ENCODE results near the gene SPCS2. TPM values are rescaled to one million over a fixed set of nuclear protein-coding genes. Genes with fewer than 3 reads are reported as not detected.
A peak's percentile ranks its signal among the peaks of the same experiment; 100 is the strongest.

Gene SPCS2
- total RNA-seq, 1 experiment from 2014 or later, result 175 TPM

GRCh38 chr11:75024764-75025211, 75.7 kb downstream of the SPCS2 start:
- no peaks in the 10 kb centered on the region for H4K20me1 ChIP-seq (ENCODE audit: insufficient read depth)
- ChIA-PET CTCF (no interaction called here), POLR2A (ENCODE audit: unreplicated experiment) (interaction anchor here (0.6 kb wide), 1 partner anchor 35 kb away, joined by 3 read pairs; no protein-coding TSS in a partner anchor)
- no peaks in the 10 kb centered on the region for H3K9me2 ChIP-seq (ENCODE audit: insufficient read depth)
- H3F3A ChIP-seq (ENCODE audit: insufficient read depth, low read depth), result no peaks in the 10 kb centered on the region
- TF ChIP-seq CTCF (conservative IDR thresholded peaks at IDR 0.05), result no peak
- no peak for DNase-seq
- BruUV-seq (replicated peaks), result no TSS peak
- H3K9me3 ChIP-seq (ENCODE audit: insufficient read depth, low read depth), result no peaks in the 10 kb centered on the region; the same call in 1 of the 2 replicates
- H2AFZ ChIP-seq, result no peak overlapping the region
- intact Hi-C loops (cut with micrococcal nuclease; ENCODE audit: unreplicated experiment), result loop anchor here (5.0 kb wide), 1 partner anchor 97 kb away; no protein-coding TSS in a partner anchor
- no peaks in the 10 kb centered on the region for H3K4me1 ChIP-seq (replicated peaks; ENCODE audit: insufficient read depth)
- H3K4me3 ChIP-seq, result no peak overlapping the region
- no peaks in the 10 kb centered on the region for H3K36me3 ChIP-seq (ENCODE audit: low read depth)
- H3K27me3 ChIP-seq (ENCODE audit: insufficient read depth, low read depth), result peaks cover 46% of the 10 kb centered on the region
- H3K27ac ChIP-seq, result no peak overlapping the region
- no peaks in the 10 kb centered on the region for H3K79me2 ChIP-seq (ENCODE audit: low read depth)
- no peak overlapping the region for H3K4me2 ChIP-seq

GRCh38 chr11:75025561-75025960, 76.5 kb downstream of the SPCS2 start:
- no peaks in the 10 kb centered on the region for H3K79me2 ChIP-seq (ENCODE audit: low read depth)
- ChIA-PET POLR2A (ENCODE audit: unreplicated experiment) (no interaction called here), CTCF (no interaction called here)
- intact Hi-C loops (cut with micrococcal nuclease; ENCODE audit: unreplicated experiment), result no loop called here
- TF ChIP-seq CTCF (conservative IDR thresholded peaks at IDR 0.05), result no peak
- TF ChIP-seq EZH2 (IDR thresholded peaks at IDR 0.05; ENCODE audit: low read depth), result no peak
- H3K27me3 ChIP-seq (ENCODE audit: insufficient read depth, low read depth), result peaks cover 51% of the 10 kb centered on the region
- H3K4me2 ChIP-seq, result no peak overlapping the region
- H3F3A ChIP-seq (ENCODE audit: insufficient read depth, low read depth), result no peaks in the 10 kb centered on the region
- H3K4me1 ChIP-seq (replicated peaks; ENCODE audit: insufficient read depth), result no peaks in the 10 kb centered on the region
- H4K20me1 ChIP-seq (ENCODE audit: insufficient read depth), result no peaks in the 10 kb centered on the region
- no peaks in the 10 kb centered on the region for H3K9me2 ChIP-seq (ENCODE audit: insufficient read depth)
- no TSS peak for BruUV-seq (replicated peaks)
- DNase-seq, result no peak
- no peaks in the 10 kb centered on the region for H3K36me3 ChIP-seq (ENCODE audit: low read depth)
- H3K9me3 ChIP-seq (ENCODE audit: insufficient read depth, low read depth), result no peaks in the 10 kb centered on the region
- no peak overlapping the region for H2AFZ ChIP-seq
- H3K27ac ChIP-seq, result no peak overlapping the region
- no peak overlapping the region for H3K4me3 ChIP-seq

GRCh38 chr11:75028321-75028720, 79.3 kb downstream of the SPCS2 start:
- H3K27me3 ChIP-seq (ENCODE audit: insufficient read depth, low read depth), result peaks cover 51% of the 10 kb centered on the region
- POLR2A ChIA-PET (ENCODE audit: unreplicated experiment), result no interaction called here
- H3K27ac ChIP-seq, result no peak overlapping the region
- TF ChIP-seq CTCF (conservative IDR thresholded peaks at IDR 0.05), result no peak
- TF ChIP-seq EZH2 (IDR thresholded peaks at IDR 0.05; ENCODE audit: low read depth), result no peak
- no peaks in the 10 kb centered on the region for H3K4me1 ChIP-seq (replicated peaks; ENCODE audit: insufficient read depth)
- no peaks in the 10 kb centered on the region for H3K36me3 ChIP-seq (ENCODE audit: low read depth)
- no peaks in the 10 kb centered on the region for H3K9me3 ChIP-seq (ENCODE audit: insufficient read depth, low read depth)
- CTCF ChIA-PET, result no interaction called here
- intact Hi-C loops (cut with micrococcal nuclease; ENCODE audit: unreplicated experiment), result no loop called here
- H3K9me2 ChIP-seq (ENCODE audit: insufficient read depth), result no peaks in the 10 kb centered on the region
- H3K79me2 ChIP-seq (ENCODE audit: low read depth), result no peaks in the 10 kb centered on the region
- no peaks in the 10 kb centered on the region for H4K20me1 ChIP-seq (ENCODE audit: insufficient read depth)
- H3K4me2 ChIP-seq, result no peak overlapping the region
- peak in 1 of 2 experiments; percentile 21 for DNase-seq
- BruUV-seq (replicated peaks), result no TSS peak
- H3K4me3 ChIP-seq, result no peak overlapping the region
- H3F3A ChIP-seq (ENCODE audit: insufficient read depth, low read depth), result no peaks in the 10 kb centered on the region
- no peak overlapping the region for H2AFZ ChIP-seq

Other genes with a start within 250 kb of the SPCS2 start
- gene CHRDL2, start 217.8 kb upstream of the SPCS2 start, total RNA-seq (2021), result not detected in 2 replicates
- 30.8 and 36.5 TPM in 2 replicates for gene RNF169, start 200.4 kb upstream of the SPCS2 start, total RNA-seq (2021)
- 29.5 and 43.0 TPM in 2 replicates for gene XRRA1, start 175 bp upstream of the SPCS2 start, total RNA-seq (2021)
- 9.9 and 11.8 TPM in 2 replicates for gene NEU3, start 39.7 kb downstream of the SPCS2 start, total RNA-seq (2021)
- 0.11 TPM in 1 of 2 replicates, not detected in the other for gene OR2AT4, start 147.6 kb downstream of the SPCS2 start, total RNA-seq (2021)
- gene SLCO2B1, start 201.8 kb downstream of the SPCS2 start, total RNA-seq (2021), result 1.3 TPM in 1 of 2 replicates, not detected in the other